ENCODE data around the gene INHA.

- TF ChIP-seq CTCF (IDR thresholded peaks at IDR 0.05): no peak
- TF ChIP-seq POLR2AphosphoS5 (IDR thresholded peaks at IDR 0.05): no peak
- no peak for TF ChIP-seq POLR2A (IDR thresholded peaks at IDR 0.05)
These were observed 33.5 kb downstream of the INHA start for GRCh38 chr2:219605607-219605954.
